Hepatocyte (in vitro differentiated cells): ENCODE results near the gene LCLAT1. TPM values are rescaled to one million over a fixed set of nuclear protein-coding genes. Genes with fewer than 3 reads are reported as not detected.
"Not testable (repeated sequence)": the region's sequence is repeated elsewhere in the genome, so short reads cannot be mapped to it uniquely, and the experiment has no call there.

Experiments
- DNase-seq: peaks from one replicate; pipeline ENCODE4 v3.0.0-alpha.2; 2016; ENCODE audit warnings: low spot score
- H2AFZ ChIP-seq: fragments of 200-600 bp; sonication (generic); 2 replicates; pipeline ENCODE4 v1.6.0; 2016; ENCODE audit warnings: antibody characterized with exemption, mild to moderate bottlenecking
- H3K27ac ChIP-seq: fragments of 200-600 bp; sonication (generic); 2 replicates; pipeline ENCODE4 v1.5.1; 2016; ENCODE audit warnings: mild to moderate bottlenecking
- H3K27me3 ChIP-seq: fragments of 200-600 bp; sonication (generic); 2 replicates; pipeline ENCODE4 v1.6.1; 2016
- H3K36me3 ChIP-seq: fragments of 200-600 bp; sonication (generic); replicated peaks from 2 replicates; pipeline ENCODE4 v1.5.1; 2016; ENCODE audit warnings: low read depth; ENCODE audit not compliant: insufficient read depth
- H3K4me1 ChIP-seq: fragments of 200-600 bp; sonication (generic); 2 replicates; pipeline ENCODE4 v1.5.1; 2016; ENCODE audit warnings: mild to moderate bottlenecking, moderate library complexity; ENCODE audit not compliant: insufficient read depth
- H3K4me2 ChIP-seq: fragments of 200-600 bp; sonication (generic); 2 replicates; pipeline ENCODE4 v1.6.0; 2016
- H3K4me3 ChIP-seq: fragments of 200-600 bp; sonication (generic); 2 replicates; pipeline ENCODE4 v1.5.1; 2016; ENCODE audit warnings: mild to moderate bottlenecking
- H3K79me2 ChIP-seq: fragments of 200-600 bp; sonication (generic); 2 replicates; pipeline ENCODE4 v1.6.0; 2017; ENCODE audit warnings: mild to moderate bottlenecking
- H3K9me2 ChIP-seq: fragments of 200-600 bp; sonication (generic); replicated peaks from 2 replicates; pipeline ENCODE4 v1.6.0; 2017; ENCODE audit warnings: mild to moderate bottlenecking; ENCODE audit not compliant: insufficient read depth
- H3K9me3 ChIP-seq: fragments of 200-600 bp; sonication (generic); 2 replicates; pipeline ENCODE4 v1.5.1; 2016; ENCODE audit warnings: low read depth, mild to moderate bottlenecking
- H4K20me1 ChIP-seq: fragments of 200-600 bp; sonication (generic); 2 replicates; pipeline ENCODE4 v1.6.0; 2016; ENCODE audit warnings: mild to moderate bottlenecking; ENCODE audit not compliant: insufficient read depth, poor library complexity, severe bottlenecking
- EZH2 ChIP-seq: fragments of 200-600 bp; sonication (generic); IDR thresholded peaks from 2 replicates; pipeline ENCODE4 v1.6.1; 2016; ENCODE audit warnings: antibody characterized with exemption, mild to moderate bottlenecking, borderline replicate concordance
- EZH2phosphoT487 ChIP-seq: fragments of 200-600 bp; sonication (generic); IDR thresholded peaks from one replicate; pipeline ENCODE4 v1.6.1; 2018; ENCODE audit warnings: antibody characterized with exemption, mild to moderate bottlenecking, low read depth, moderate library complexity; ENCODE audit not compliant: unreplicated experiment, severe bottlenecking
- WGBS: methylation state at CpG from one replicate; pipeline ENCODE4 v1.1.6; 2016; ENCODE audit warnings: low lambda C conversion rate; ENCODE audit errors: missing lambda C conversion rate; 5-methylcytosine and 5-hydroxymethylcytosine counted together
- polyA plus RNA-seq: library from polyadenylated mRNA; unstranded; fragments of >200 nt; fragmentation: Nextera tagmentation; extraction: Ambion mirVana; gene quantifications from 2 replicates; pipeline ENCODE4 v1.2.1, GENCODE V29; 2016
- total RNA-seq: library from RNA; depleted of rRNA; stranded (reverse); fragments of >200 nt; gene quantifications from 2 replicates; pipeline ENCODE4 v1.2.3, GENCODE V29; 2014
- TF ChIP-seq, protein P1 (sequence below): fragments of 200-600 bp; sonication (generic); IDR thresholded peaks from 2 replicates; pipeline ENCODE4 v1.5.1; 2016; ENCODE audit warnings: antibody characterized with exemption, mild to moderate bottlenecking; ENCODE audit not compliant: poor library complexity

LCLAT1 gene
- total and polyA plus RNA-seq, 2 experiments from 2014 or later, result 10.1 to 15.4 TPM

GRCh38 chr2:30633039-30633438, 186.0 kb downstream of the LCLAT1 start:
- H3K79me2 ChIP-seq, result no peaks in the 10 kb centered on the region
- 95% methylated on average over 4 of the region's 4 CpGs for WGBS
- H3K36me3 ChIP-seq, result no peaks in the 10 kb centered on the region
- TF ChIP-seq EZH2 (no peak), EZH2phosphoT487 (no peak)
- TF ChIP-seq, protein P1, sequence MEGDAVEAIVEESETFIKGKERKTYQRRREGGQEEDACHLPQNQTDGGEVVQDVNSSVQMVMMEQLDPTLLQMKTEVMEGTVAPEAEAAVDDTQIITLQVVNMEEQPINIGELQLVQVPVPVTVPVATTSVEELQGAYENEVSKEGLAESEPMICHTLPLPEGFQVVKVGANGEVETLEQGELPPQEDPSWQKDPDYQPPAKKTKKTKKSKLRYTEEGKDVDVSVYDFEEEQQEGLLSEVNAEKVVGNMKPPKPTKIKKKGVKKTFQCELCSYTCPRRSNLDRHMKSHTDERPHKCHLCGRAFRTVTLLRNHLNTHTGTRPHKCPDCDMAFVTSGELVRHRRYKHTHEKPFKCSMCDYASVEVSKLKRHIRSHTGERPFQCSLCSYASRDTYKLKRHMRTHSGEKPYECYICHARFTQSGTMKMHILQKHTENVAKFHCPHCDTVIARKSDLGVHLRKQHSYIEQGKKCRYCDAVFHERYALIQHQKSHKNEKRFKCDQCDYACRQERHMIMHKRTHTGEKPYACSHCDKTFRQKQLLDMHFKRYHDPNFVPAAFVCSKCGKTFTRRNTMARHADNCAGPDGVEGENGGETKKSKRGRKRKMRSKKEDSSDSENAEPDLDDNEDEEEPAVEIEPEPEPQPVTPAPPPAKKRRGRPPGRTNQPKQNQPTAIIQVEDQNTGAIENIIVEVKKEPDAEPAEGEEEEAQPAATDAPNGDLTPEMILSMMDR, result no peak
- H3K4me3 ChIP-seq, result no peak overlapping the region
- no peaks in the 10 kb centered on the region for H4K20me1 ChIP-seq
- no peaks in the 10 kb centered on the region for H3K4me1 ChIP-seq
- no peak overlapping the region for H3K27ac ChIP-seq
- H2AFZ ChIP-seq, result no peak overlapping the region
- no peak for DNase-seq
- H3K27me3 ChIP-seq, result no peaks in the 10 kb centered on the region
- H3K9me3 ChIP-seq, result no peaks in the 10 kb centered on the region
- H3K9me2 ChIP-seq, result no peaks in the 10 kb centered on the region
- H3K4me2 ChIP-seq, result no peak overlapping the region

DNA sequence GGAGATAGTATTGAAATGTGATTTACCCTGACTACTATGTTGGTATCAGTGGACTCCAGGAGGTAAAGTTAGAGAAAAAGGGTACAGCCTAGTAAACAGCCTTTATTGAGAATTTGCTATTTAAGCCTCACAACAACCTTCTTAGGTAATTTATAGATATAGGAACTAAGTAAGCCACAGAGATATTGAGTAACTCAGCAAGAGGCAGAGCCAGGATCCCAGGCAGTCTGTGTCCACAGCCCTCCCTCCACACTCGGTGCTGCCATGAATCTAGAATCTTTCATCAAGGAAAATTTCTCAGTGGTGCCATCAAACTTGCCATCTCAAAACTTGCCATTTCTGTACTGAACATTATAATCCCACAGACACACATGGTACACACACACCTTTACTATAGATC, 189.3 kb downstream of the LCLAT1 start:
- H3K4me2 ChIP-seq, result no peak overlapping the region
- no peak overlapping the region for H3K4me3 ChIP-seq
- H3K79me2 ChIP-seq, result no peaks in the 10 kb centered on the region
- WGBS, result 94% methylated on average over 1 of the region's 1 CpG
- H3K9me3 ChIP-seq, result no peaks in the 10 kb centered on the region
- no peaks in the 10 kb centered on the region for H4K20me1 ChIP-seq
- TF ChIP-seq EZH2phosphoT487, result no peak
- TF ChIP-seq EZH2, result no peak
- TF ChIP-seq, protein P1, result no peak
- H3K27ac ChIP-seq, result no peak overlapping the region
- H3K4me1 ChIP-seq, result no peaks in the 10 kb centered on the region
- no peak for DNase-seq
- H3K9me2 ChIP-seq, result no peaks in the 10 kb centered on the region
- H3K27me3 ChIP-seq, result no peaks in the 10 kb centered on the region
- no peaks in the 10 kb centered on the region for H3K36me3 ChIP-seq
- H2AFZ ChIP-seq, result no peak overlapping the region

- no peaks in the 10 kb centered on the region for H3K27me3 ChIP-seq
- 86% methylated on average over 5 of the region's 5 CpGs for WGBS
- TF ChIP-seq EZH2phosphoT487 (no peak), EZH2 (no peak)
- no peak for DNase-seq
- no peak overlapping the region for H2AFZ ChIP-seq
- H4K20me1 ChIP-seq, result no peaks in the 10 kb centered on the region
- no peaks in the 10 kb centered on the region for H3K9me3 ChIP-seq
- no peaks in the 10 kb centered on the region for H3K9me2 ChIP-seq
- H3K4me2 ChIP-seq, result no peak overlapping the region
- H3K36me3 ChIP-seq, result no peaks in the 10 kb centered on the region
- H3K4me1 ChIP-seq, result peaks cover 9% of the 10 kb centered on the region
- no peak overlapping the region for H3K4me3 ChIP-seq
- H3K79me2 ChIP-seq, result no peaks in the 10 kb centered on the region
- no peak overlapping the region for H3K27ac ChIP-seq
Measured at GRCh38 chr2:30639836-30640235, 192.8 kb downstream of the LCLAT1 start.

GRCh38 chr2:30641765-30642345, 194.8 kb downstream of the LCLAT1 start:
- Histone ChIP-seq H3K79me2 (no peaks in the 10 kb centered on the region), H3K4me2 (no peak overlapping the region), H2AFZ (no peak overlapping the region), H3K9me2 (no peaks in the 10 kb centered on the region), H3K4me1 (peaks cover 9% of the 10 kb centered on the region), H3K9me3 (no peaks in the 10 kb centered on the region), H4K20me1 (no peaks in the 10 kb centered on the region), H3K4me3 (no peak overlapping the region), H3K36me3 (no peaks in the 10 kb centered on the region), H3K27ac (no peak overlapping the region), H3K27me3 (no peaks in the 10 kb centered on the region)
- DNase-seq, result no peak
- 31% methylated on average over 3 of the region's 3 CpGs for WGBS
- TF ChIP-seq EZH2 (no peak), EZH2phosphoT487 (no peak)
- TF ChIP-seq, protein P1, result no peak

DNA sequence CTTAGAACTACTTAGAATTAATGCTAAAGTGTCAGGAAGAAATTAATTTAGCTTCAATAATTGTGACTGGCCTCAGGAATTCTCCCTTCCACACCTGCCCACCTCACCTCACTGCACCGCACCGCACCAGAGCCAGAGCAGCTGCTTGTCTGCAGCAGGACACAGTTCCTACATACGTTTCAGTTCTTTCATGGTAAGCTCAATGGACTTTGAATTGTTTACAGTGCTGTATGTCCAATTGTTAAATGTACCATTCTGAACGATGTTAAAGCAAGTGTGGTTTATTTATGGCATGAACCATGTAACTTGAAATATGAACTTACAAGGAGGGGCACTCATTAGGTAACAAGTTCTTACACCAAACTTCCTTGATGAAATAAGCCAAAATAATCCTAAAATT, 196.0 kb downstream of the LCLAT1 start:
- no CpG with 5 or more reads among the region's 4 CpGs for WGBS
- not testable (repeated sequence) for H3K4me2 ChIP-seq, H4K20me1 ChIP-seq, H3K79me2 ChIP-seq, H2AFZ ChIP-seq, H3K36me3 ChIP-seq, H3K9me3 ChIP-seq, H3K27me3 ChIP-seq, DNase-seq, H3K27ac ChIP-seq, H3K4me1 ChIP-seq, H3K9me2 ChIP-seq, H3K4me3 ChIP-seq
